Nasal cavity respiratory epithelium epithelial cell of viscerocranial mucosa (primary cell): ENCODE data around the gene CEP43. TPM values are rescaled to one million over a fixed set of nuclear protein-coding genes. Genes with fewer than 3 reads are reported as not detected.

Experiments
- total RNA-seq: library from RNA; depleted of rRNA; stranded (reverse); fragments of >200 nt; gene quantifications from 2 replicates; pipeline ENCODE4 v1.2.3, GENCODE V29; 2014

Gene CEP43
- 21.9 and 24.8 TPM in 2 replicates for total RNA-seq

GRCh38 chr6:166999145-166999883, at the start of gene CEP43:
Gene CEP43 (plus strand): TSS chr6:166999397. CDS start chr6:166999413, 16 bp downstream.

GRCh38 chr6:166956444-166957086, 42.6 kb upstream of the CEP43 start, which contains the start of gene RNASET2:
Gene RNASET2 (minus strand): TSS chr6:166956550. CDS start chr6:166956182, 368 bp downstream.

Other genes with a start within 250 kb of the CEP43 start
- gene RNASET2, start 42.8 kb upstream of the CEP43 start, total RNA-seq = 9.9 and 28.0 TPM in 2 replicates
- not detected in 2 replicates for gene CCR6, start 123.7 kb downstream of the CEP43 start, total RNA-seq
- gene GPR31, start 158.6 kb downstream of the CEP43 start, total RNA-seq = not detected in 2 replicates